Suprapubic skin (tissue), 4 donors: ENCODE measurements around the gene TBCA.

Experiments used
- EP300 ChIP-seq: sonication (generic); formaldehyde crosslinking; IDR thresholded peaks from one replicate; pipeline ENCODE4 v1.6.1; 2017; ENCODE audit warnings: antibody characterized with exemption
- POLR2A ChIP-seq, 2 donors: fragments of 450-650 bp; IDR thresholded peaks; one replicate each; pipeline ENCODE4 v1.6.1; 2017; ENCODE audit warnings: antibody characterized with exemption in 2 of 2, mild to moderate bottlenecking in 2 of 2, moderate library complexity in 2 of 2
- POLR2AphosphoS5 ChIP-seq, 3 donors: sonication (generic); formaldehyde crosslinking; IDR thresholded peaks; one replicate each; pipeline ENCODE4 v1.6.1; 2017; ENCODE audit warnings: antibody characterized with exemption in 3 of 3
- TF ChIP-seq, protein P1 (sequence below), 2 donors: fragments of 200-600 bp in 1 of 2; fragments of 450-650 bp in 1 of 2; sonication (generic) in 1 of 2; IDR thresholded peaks; one replicate each; pipeline ENCODE4 v1.5.1; 2016 to 2019; ENCODE audit warnings: antibody characterized with exemption in 2 of 2, mild to moderate bottlenecking in 1 of 2, moderate library complexity in 1 of 2

DNA sequence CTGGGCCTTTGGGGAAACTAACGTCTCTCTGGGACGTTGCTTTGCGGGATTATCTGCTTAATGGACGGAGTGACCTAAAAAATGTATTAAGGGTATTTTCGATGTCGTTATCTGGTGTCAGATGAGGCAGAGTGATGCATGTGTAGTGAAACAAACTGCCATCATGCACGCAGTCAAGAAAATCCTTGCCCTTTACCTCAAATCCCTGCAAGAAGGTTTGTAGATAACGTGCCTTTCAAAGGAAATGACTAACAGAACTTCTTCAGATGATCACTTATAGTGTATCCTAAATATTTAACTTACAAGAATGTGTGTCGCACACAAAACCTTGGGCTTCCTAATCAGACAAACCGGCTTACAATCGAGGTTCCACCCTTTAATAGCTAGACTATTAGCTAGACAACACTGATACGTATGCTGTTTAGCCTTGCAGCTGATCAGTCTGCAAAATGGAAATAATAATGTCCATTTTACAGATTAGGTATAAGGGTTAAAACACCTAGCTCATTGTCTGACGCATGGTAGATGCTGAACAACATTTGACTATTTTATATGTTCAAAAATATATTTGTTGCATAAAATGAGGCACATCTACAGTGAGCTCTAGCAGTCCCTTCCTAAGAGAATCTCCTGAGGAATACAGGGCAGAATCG lies 541 bp upstream of the TBCA start:
- no peak for TF ChIP-seq POLR2AphosphoS5 (IDR thresholded peaks at IDR 0.05)
- TF ChIP-seq, protein P1, sequence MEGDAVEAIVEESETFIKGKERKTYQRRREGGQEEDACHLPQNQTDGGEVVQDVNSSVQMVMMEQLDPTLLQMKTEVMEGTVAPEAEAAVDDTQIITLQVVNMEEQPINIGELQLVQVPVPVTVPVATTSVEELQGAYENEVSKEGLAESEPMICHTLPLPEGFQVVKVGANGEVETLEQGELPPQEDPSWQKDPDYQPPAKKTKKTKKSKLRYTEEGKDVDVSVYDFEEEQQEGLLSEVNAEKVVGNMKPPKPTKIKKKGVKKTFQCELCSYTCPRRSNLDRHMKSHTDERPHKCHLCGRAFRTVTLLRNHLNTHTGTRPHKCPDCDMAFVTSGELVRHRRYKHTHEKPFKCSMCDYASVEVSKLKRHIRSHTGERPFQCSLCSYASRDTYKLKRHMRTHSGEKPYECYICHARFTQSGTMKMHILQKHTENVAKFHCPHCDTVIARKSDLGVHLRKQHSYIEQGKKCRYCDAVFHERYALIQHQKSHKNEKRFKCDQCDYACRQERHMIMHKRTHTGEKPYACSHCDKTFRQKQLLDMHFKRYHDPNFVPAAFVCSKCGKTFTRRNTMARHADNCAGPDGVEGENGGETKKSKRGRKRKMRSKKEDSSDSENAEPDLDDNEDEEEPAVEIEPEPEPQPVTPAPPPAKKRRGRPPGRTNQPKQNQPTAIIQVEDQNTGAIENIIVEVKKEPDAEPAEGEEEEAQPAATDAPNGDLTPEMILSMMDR (IDR thresholded peaks at IDR 0.05), result no peak
- no peak for TF ChIP-seq POLR2A (IDR thresholded peaks at IDR 0.05)
- TF ChIP-seq EP300, result peak; percentile 14
